Smooth muscle cell of the brain vasculature (primary cell): Measurements from ENCODE around the gene UCP2.

ENCODE experiments used
- DNase-seq: peaks from one replicate; pipeline ENCODE4 v3.0.0-alpha.2; 2012; ENCODE audit warnings: low read depth, low spot score

The UCP2 gene

GRCh38 chr11:73982595-73982989 lies at the start of gene UCP2:
Gene UCP2 (minus strand): TSS chr11:73982843. CDS start chr11:73978378, 4,465 bp downstream.
- peak; percentile 33 for DNase-seq

GRCh38 chr11:74030723-74031676 lies 48.4 kb upstream of the UCP2 start:
- DNase-seq: no peak

- DNase-seq: no peak
These were observed 43.0 kb upstream of the UCP2 start for GRCh38 chr11:74025467-74026166.

- peak; percentile 53 for DNase-seq
These were observed 41.8 kb upstream of the UCP2 start for GRCh38 chr11:74024261-74025029.

GRCh38 chr11:74023276-74023675 lies 40.6 kb upstream of the UCP2 start:
- no peak for DNase-seq

- DNase-seq: no peak
These were observed 39.9 kb upstream of the UCP2 start for GRCh38 chr11:74022546-74022945.

- no peak for DNase-seq
These were observed 39.4 kb upstream of the UCP2 start for GRCh38 chr11:74021998-74022397.

GRCh38 chr11:74020539-74020938 lies 37.9 kb upstream of the UCP2 start:
- no peak for DNase-seq

- DNase-seq: no peak
These were observed 37.2 kb upstream of the UCP2 start for GRCh38 chr11:74019860-74020259.

- no peak for DNase-seq
These were observed 36.6 kb upstream of the UCP2 start for GRCh38 chr11:74019104-74019738.

- peak; percentile 65 for DNase-seq
These were observed 35.8 kb upstream of the UCP2 start for GRCh38 chr11:74018331-74019005.

GRCh38 chr11:74017631-74018030 lies 35.0 kb upstream of the UCP2 start:
- DNase-seq: no peak

GRCh38 chr11:74015919-74016684 lies 33.5 kb upstream of the UCP2 start:
- no peak for DNase-seq

GRCh38 chr11:74014880-74015279 lies 32.2 kb upstream of the UCP2 start:
- DNase-seq: no peak

- no peak for DNase-seq
These were observed 30.5 kb upstream of the UCP2 start for GRCh38 chr11:74013141-74013540.

GRCh38 chr11:74012074-74012809 lies 29.6 kb upstream of the UCP2 start:
- DNase-seq: no peak

- DNase-seq: no peak
These were observed 28.9 kb upstream of the UCP2 start for GRCh38 chr11:74011360-74012073.
